HEK293T (cell line): Measurements from ENCODE around the gene SYT17.

Experiments
- FOXA1 ChIP-seq: fragments of 450-650 bp; IDR thresholded peaks from 2 replicates; pipeline ENCODE4 v1.6.1; 2016; ENCODE audit warnings: mild to moderate bottlenecking
- FOXM1 ChIP-seq: fragments of 450-650 bp; IDR thresholded peaks from 2 replicates; pipeline ENCODE4 v1.6.1; 2017; ENCODE audit warnings: mild to moderate bottlenecking, borderline replicate concordance
- PKNOX1 ChIP-seq: fragments of 450-650 bp; IDR thresholded peaks from 2 replicates; pipeline ENCODE4 v1.6.1; 2016
- SP1 ChIP-seq: fragments of 450-650 bp; IDR thresholded peaks from 2 replicates; pipeline ENCODE4 v1.6.1; 2017

GRCh38 chr16:19290860-19291259 is 122.8 kb downstream of the SYT17 start:
- TF ChIP-seq PKNOX1 (no peak), FOXM1 (no peak), SP1 (no peak), FOXA1 (no peak)
